ENCODE results near the gene ADAMTSL5. TPM values are rescaled to one million over a fixed set of nuclear protein-coding genes. Genes with fewer than 3 reads are reported as not detected.

Gene ADAMTSL5
- total RNA-seq, 5 donors from 2014 or later (not counting 1 experiment from before 2014, with no cell fraction given), result 5.7 to 7.9 (median 6.9) TPM

- Histone ChIP-seq H3K27me3 (replicated peaks in 1 of 2; ENCODE audit: control insufficient read depth in 2 of 2, extremely low read depth in 1 of 2, insufficient read depth in 2 of 2, low read length in 1 of 2) (peaks cover 0 to 62% of the 10 kb centered on the region in 2 experiments), H3K36me3 (ENCODE audit: control insufficient read depth in 2 of 2, extremely low read depth in 1 of 2, insufficient read depth in 1 of 2, low read length in 1 of 2) (no peaks in the 10 kb centered on the region), H3K9me3 (no peaks in the 10 kb centered on the region), H3K4me3 (ENCODE audit: control insufficient read depth in 1 of 2, extremely low read depth in 1 of 2, low read length in 1 of 2) (no peak overlapping the region), H3K4me1 (ENCODE audit: control insufficient read depth in 1 of 2, extremely low read depth in 1 of 2, insufficient read depth in 2 of 2, low read length in 2 of 2) (peaks cover 0 to 9% of the 10 kb centered on the region in 2 experiments), H3K27ac (ENCODE audit: low read length) (no peak overlapping the region)
- no peaks in the 10 kb centered on the region for H3K36me3 Mint-ChIP-seq
- H3K9me3 Mint-ChIP-seq, result no peaks in the 10 kb centered on the region
- no peak overlapping the region for H3K4me3 Mint-ChIP-seq
- DNase-seq (no peak), ATAC-seq (replicated peaks in 1 of 4) (no peak)
- WGBS (ENCODE audit: insufficient coverage), result 89% methylated on average over 3 of the region's 4 CpGs
- H3K27ac Mint-ChIP-seq, result no peak overlapping the region
- ChIA-PET POLR2A (no interaction called here), CTCF (no interaction called here)
- peaks cover 7 to 16% of the 10 kb centered on the region in 2 donors for H3K27me3 Mint-ChIP-seq
- peaks cover 0 to 2% (median 0%) of the 10 kb centered on the region in 3 donors for H3K4me1 Mint-ChIP-seq
Measured at GRCh38 chr19:1518471-1518870, 5.7 kb upstream of the ADAMTSL5 start.

- Mint-ChIP-seq H3K9me3 (no peaks in the 10 kb centered on the region), H3K27me3 (peaks cover 0 to 5% of the 10 kb centered on the region in 2 donors), H3K36me3 (no peaks in the 10 kb centered on the region), H3K4me1 (peaks cover 0 to 8% (median 5%) of the 10 kb centered on the region in 3 donors), H3K4me3 (no peak overlapping the region), H3K27ac (no peak overlapping the region)
- 86% methylated on average over 5 of the region's 8 CpGs for WGBS (ENCODE audit: insufficient coverage)
- ChIA-PET POLR2A (no interaction called here), CTCF (no interaction called here)
- H3K27me3 ChIP-seq (replicated peaks in 1 of 2; ENCODE audit: control insufficient read depth in 2 of 2, extremely low read depth in 1 of 2, insufficient read depth in 2 of 2, low read length in 1 of 2), result peaks cover 0 to 57% of the 10 kb centered on the region in 2 experiments
- DNase-seq (no peak), ATAC-seq (replicated peaks in 1 of 4) (no peak)
- H3K4me3 ChIP-seq (ENCODE audit: control insufficient read depth in 1 of 2, extremely low read depth in 1 of 2, low read length in 1 of 2), result no peak overlapping the region
- H3K4me1 ChIP-seq (ENCODE audit: control insufficient read depth in 1 of 2, extremely low read depth in 1 of 2, insufficient read depth in 2 of 2, low read length in 2 of 2), result peaks cover 0 to 26% of the 10 kb centered on the region in 2 experiments
- no peaks in the 10 kb centered on the region for H3K9me3 ChIP-seq
- no peak overlapping the region for H3K27ac ChIP-seq (ENCODE audit: low read length)
- H3K36me3 ChIP-seq (ENCODE audit: control insufficient read depth in 2 of 2, extremely low read depth in 1 of 2, insufficient read depth in 1 of 2, low read length in 1 of 2), result no peaks in the 10 kb centered on the region
Measured at GRCh38 chr19:1516395-1516753, 3.6 kb upstream of the ADAMTSL5 start.

DNA sequence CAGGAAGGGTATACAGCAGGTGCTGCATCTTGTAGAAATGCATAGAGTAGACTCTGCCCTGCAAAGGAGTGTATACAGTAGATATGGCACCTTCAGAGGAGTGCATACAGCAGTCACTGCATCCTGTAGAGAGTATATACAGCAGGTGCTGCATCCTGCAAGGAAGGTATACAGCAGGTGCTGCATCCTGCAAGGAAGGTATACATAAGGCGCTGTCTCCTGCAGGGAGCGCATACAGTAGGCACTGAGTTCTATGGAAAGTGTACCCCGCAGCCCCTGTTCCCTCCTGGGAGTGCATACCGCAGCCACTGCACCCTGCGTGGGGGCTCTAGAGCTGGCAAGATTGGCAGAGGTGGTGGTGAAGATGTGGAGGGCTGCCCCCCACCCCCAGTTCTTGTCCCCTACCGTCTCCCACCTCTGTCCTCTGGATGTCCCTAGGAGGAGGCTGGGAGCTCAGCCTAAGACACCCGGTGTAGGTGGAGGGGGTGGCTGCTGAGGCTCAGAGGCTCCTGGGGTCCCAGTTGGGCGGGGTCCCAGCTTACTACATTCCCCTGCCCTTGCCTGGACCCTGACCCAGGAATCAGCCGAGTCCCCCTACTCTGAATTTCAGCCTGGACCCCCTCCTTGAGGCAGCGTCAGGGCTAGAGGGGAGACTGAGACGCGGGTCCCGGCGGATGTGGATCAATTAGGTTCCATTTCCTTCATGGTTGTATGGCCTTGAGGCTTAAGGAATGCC is 2.3 kb upstream of the ADAMTSL5 start:
- H3K27ac Mint-ChIP-seq, result no peak overlapping the region
- DNase-seq (no peak), ATAC-seq (replicated peaks in 1 of 4) (no peak)
- H3K4me3 ChIP-seq (ENCODE audit: control insufficient read depth in 1 of 2, extremely low read depth in 1 of 2, low read length in 1 of 2), result no peak overlapping the region
- peaks cover 0 to 61% of the 10 kb centered on the region in 2 experiments for H3K27me3 ChIP-seq (replicated peaks in 1 of 2; ENCODE audit: control insufficient read depth in 2 of 2, extremely low read depth in 1 of 2, insufficient read depth in 2 of 2, low read length in 1 of 2)
- 90% methylated on average over 3 of the region's 14 CpGs for WGBS (ENCODE audit: insufficient coverage)
- no peak overlapping the region for H3K4me3 Mint-ChIP-seq
- no peaks in the 10 kb centered on the region for H3K9me3 Mint-ChIP-seq
- no peak overlapping the region for H3K27ac ChIP-seq (ENCODE audit: low read length)
- H3K36me3 Mint-ChIP-seq, result no peaks in the 10 kb centered on the region
- POLR2A ChIA-PET, result no interaction called here
- H3K27me3 Mint-ChIP-seq, result peaks cover 0 to 5% of the 10 kb centered on the region in 2 donors
- H3K9me3 ChIP-seq, result no peaks in the 10 kb centered on the region
- CTCF ChIA-PET, result interaction anchor here (0.6 kb wide), 3 partner anchors 78 to 888 kb away, joined by 3 read pairs; no protein-coding TSS in a partner anchor
- H3K36me3 ChIP-seq (ENCODE audit: control insufficient read depth in 2 of 2, extremely low read depth in 1 of 2, insufficient read depth in 1 of 2, low read length in 1 of 2), result no peaks in the 10 kb centered on the region
- H3K4me1 ChIP-seq (ENCODE audit: control insufficient read depth in 1 of 2, extremely low read depth in 1 of 2, insufficient read depth in 2 of 2, low read length in 2 of 2), result peaks cover 0 to 30% of the 10 kb centered on the region in 2 experiments
- peaks cover under 1 to 13% (median 5%) of the 10 kb centered on the region in 3 donors for H3K4me1 Mint-ChIP-seq

DNA sequence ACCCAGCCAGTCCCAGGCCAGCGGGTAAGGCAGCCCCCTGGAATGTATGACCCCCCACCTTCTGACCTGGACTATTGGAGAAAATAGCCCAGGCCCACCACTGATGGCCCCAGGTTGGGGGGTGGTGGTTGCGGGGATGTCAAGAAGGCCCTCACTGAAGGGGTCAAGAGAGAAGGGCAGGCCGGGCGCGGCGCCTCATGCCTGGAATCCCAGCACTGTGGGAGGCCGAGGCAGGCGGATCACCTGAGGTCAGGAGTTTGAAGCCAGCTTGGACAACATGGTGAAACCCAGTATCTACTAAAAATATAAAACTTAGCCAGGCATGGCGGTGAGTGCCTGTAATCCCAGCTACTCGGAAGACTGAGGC is 1.5 kb upstream of the ADAMTSL5 start:
- Histone ChIP-seq H3K4me1 (ENCODE audit: control insufficient read depth in 1 of 2, extremely low read depth in 1 of 2, insufficient read depth in 2 of 2, low read length in 2 of 2) (peaks cover 0 to 30% of the 10 kb centered on the region in 2 experiments), H3K4me3 (ENCODE audit: control insufficient read depth in 1 of 2, extremely low read depth in 1 of 2, low read length in 1 of 2) (no peak overlapping the region), H3K36me3 (ENCODE audit: control insufficient read depth in 2 of 2, extremely low read depth in 1 of 2, insufficient read depth in 1 of 2, low read length in 1 of 2) (no peaks in the 10 kb centered on the region), H3K9me3 (no peaks in the 10 kb centered on the region), H3K27ac (ENCODE audit: low read length) (no peak overlapping the region), H3K27me3 (replicated peaks in 1 of 2; ENCODE audit: control insufficient read depth in 2 of 2, extremely low read depth in 1 of 2, insufficient read depth in 2 of 2, low read length in 1 of 2) (peaks cover 0 to 60% of the 10 kb centered on the region in 2 experiments)
- ChIA-PET POLR2A (no interaction called here), CTCF (interaction anchor here in 1 of 2 donors (0.6 kb wide), 2 partner anchors 79 to 729 kb away, joined by 3 read pairs; no protein-coding TSS in a partner anchor)
- no peak for ATAC-seq (replicated peaks in 1 of 4)
- Mint-ChIP-seq H3K27me3 (peaks cover 0 to 7% of the 10 kb centered on the region in 2 donors), H3K4me3 (peak overlapping the region in 1 of 3 donors; percentile 52), H3K27ac (no peak overlapping the region), H3K9me3 (no peaks in the 10 kb centered on the region), H3K4me1 (peaks cover 5 to 18% (median 5%) of the 10 kb centered on the region in 3 donors), H3K36me3 (no peaks in the 10 kb centered on the region)
- 84% methylated on average over 4 of the region's 10 CpGs for WGBS (ENCODE audit: insufficient coverage)
- DNase-seq, result no peak

DNA sequence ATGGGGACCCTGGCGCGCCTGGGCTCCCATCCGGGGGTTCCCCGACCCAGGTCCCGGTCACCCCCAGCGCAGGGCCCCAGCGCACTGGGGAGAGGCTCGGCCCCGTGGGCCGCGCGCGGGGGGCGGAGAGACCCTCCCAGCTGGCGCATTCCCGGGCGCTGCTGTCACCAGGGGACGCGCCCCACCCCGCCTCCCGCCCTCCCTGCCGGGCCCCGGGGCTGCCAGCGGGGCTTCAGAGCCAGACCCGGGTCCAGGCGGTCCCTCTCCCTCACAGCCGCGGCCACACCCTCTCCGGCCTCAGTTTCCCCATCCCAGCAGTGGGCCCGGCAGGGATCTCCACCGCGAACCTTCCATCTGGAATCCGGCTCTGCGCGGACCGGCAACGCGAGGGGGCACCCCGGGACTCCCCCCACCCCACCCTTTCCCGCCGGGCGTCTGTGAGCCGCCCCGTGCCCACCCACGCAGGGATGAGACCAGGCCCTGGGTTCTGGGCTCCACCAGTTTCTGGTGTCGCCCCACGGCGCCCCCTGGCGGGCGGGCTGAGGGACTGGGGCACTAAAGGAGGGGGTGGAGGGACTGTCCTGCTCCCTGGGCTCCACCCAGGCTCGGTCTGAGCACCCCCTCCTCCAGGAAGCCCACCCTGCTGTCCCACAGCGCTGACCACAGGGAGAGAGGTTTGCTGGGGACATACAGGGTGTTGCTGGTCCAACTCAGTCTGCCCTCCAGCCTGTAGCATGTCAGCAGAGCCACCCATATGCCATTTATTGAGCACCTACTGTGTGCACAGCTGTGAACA is 878 bp upstream of the ADAMTSL5 start:
- CTCF ChIA-PET, result interaction anchor here in 1 of 2 donors (0.6 kb wide), 1 partner anchor 728 kb away, joined by 3 read pairs; no protein-coding TSS in a partner anchor
- POLR2A ChIA-PET, result no interaction called here
- H3K4me3 ChIP-seq (ENCODE audit: control insufficient read depth in 1 of 2, extremely low read depth in 1 of 2, low read length in 1 of 2), result peak overlapping the region; percentile 10 to 20
- peaks cover 0 to 30% of the 10 kb centered on the region in 2 experiments for H3K4me1 ChIP-seq (ENCODE audit: control insufficient read depth in 1 of 2, extremely low read depth in 1 of 2, insufficient read depth in 2 of 2, low read length in 2 of 2)
- Mint-ChIP-seq H3K4me1 (peaks cover 5 to 19% (median 8%) of the 10 kb centered on the region in 3 donors), H3K4me3 (peak overlapping the region in 1 of 3 donors; percentile 52), H3K27me3 (peaks cover 0 to 5% of the 10 kb centered on the region in 2 donors), H3K36me3 (no peaks in the 10 kb centered on the region), H3K9me3 (no peaks in the 10 kb centered on the region), H3K27ac (no peak overlapping the region)
- no peaks in the 10 kb centered on the region for H3K36me3 ChIP-seq (ENCODE audit: control insufficient read depth in 2 of 2, extremely low read depth in 1 of 2, insufficient read depth in 1 of 2, low read length in 1 of 2)
- H3K27me3 ChIP-seq (replicated peaks in 1 of 2; ENCODE audit: control insufficient read depth in 2 of 2, extremely low read depth in 1 of 2, insufficient read depth in 2 of 2, low read length in 1 of 2), result peaks cover 0 to 60% of the 10 kb centered on the region in 2 experiments
- no peaks in the 10 kb centered on the region for H3K9me3 ChIP-seq
- DNase-seq (peak in 34 of 35 experiments; percentile 38 to 79 (median 54)), ATAC-seq (replicated peaks in 1 of 4) (peak; percentile 33 to 67 (median 40))
- WGBS (ENCODE audit: insufficient coverage), result 8% methylated on average over 40 of the region's 52 CpGs
- H3K27ac ChIP-seq (ENCODE audit: low read length), result no peak overlapping the region
